HG02870 (cell line): ENCODE results near the gene KIF6.

Experiments used
- ATAC-seq: cut with Tn5 transposase; IDR thresholded peaks from one replicate; pipeline ENCODE4 v1.9.1; 2021; ENCODE audit warnings: mild to moderate bottlenecking, moderate library complexity; ENCODE audit not compliant: unreplicated experiment

Gene KIF6

DNA sequence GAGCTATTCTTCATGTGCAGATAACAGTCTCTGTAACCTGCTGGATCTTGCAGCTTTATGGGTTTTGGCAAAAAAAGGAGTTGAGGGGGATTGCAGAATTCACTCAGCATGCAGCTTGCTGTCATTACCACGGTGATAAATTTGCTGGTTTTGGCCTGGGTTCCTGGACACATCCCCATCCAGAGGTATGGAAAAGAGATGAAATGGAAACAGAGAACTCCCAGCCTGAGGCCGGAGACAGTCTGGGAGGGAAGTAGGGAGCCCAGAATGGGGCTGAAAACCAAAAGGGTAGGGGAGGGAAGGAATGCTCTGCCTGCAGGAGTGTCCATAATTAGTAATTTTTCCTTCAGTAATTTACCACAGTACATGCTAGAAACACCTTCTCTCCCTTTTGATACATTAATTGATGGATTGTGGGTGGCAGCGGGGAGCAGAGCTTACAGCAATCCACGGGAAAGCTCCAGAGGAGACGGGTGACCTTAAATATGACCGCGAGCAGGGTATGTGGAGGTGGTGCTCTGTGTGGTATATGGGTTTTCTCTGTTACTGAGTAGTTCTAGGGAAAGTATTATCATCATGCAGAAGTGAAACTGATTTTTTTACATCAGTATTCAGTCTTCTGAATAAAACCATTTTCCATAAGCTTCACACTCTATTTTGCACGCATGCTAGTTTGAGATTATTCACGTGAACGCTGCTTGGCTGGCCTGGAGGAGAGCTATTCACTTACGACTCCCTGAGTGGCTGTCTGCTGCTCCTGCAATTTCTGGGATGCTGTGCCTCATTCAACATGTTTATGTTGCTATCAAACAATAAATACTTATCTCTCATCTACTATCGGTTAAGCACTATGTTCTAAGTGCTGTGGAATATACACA is 336.4 kb downstream of the KIF6 start:
- no peak for ATAC-seq

- no peak for ATAC-seq
Measured at GRCh38 chr6:39387785-39388184, 337.4 kb downstream of the KIF6 start.

DNA sequence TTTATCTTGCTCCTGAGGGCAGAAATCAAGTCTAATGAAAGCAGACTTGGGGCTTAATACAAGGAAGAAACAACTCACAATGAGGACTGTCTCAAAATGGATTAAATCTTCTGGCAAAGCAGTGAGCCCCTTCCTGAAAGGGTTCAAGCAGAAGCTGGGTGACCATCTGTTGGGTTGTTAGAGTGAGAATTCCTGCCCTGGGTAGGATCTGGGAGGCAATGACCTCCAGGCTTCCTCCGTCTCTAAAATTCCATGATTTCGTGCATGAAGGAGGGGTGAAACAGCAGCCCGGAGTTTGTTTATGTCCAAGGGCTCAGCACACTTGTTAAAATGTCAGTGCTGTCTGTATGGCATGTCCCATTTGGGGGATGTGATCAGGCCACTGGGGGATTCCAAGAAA is 338.7 kb downstream of the KIF6 start:
- ATAC-seq: no peak

GRCh38 chr6:39381550-39382140 is 343.6 kb downstream of the KIF6 start:
- no peak for ATAC-seq

- no peak for ATAC-seq
Measured at GRCh38 chr6:39380837-39381549, 344.2 kb downstream of the KIF6 start.

DNA sequence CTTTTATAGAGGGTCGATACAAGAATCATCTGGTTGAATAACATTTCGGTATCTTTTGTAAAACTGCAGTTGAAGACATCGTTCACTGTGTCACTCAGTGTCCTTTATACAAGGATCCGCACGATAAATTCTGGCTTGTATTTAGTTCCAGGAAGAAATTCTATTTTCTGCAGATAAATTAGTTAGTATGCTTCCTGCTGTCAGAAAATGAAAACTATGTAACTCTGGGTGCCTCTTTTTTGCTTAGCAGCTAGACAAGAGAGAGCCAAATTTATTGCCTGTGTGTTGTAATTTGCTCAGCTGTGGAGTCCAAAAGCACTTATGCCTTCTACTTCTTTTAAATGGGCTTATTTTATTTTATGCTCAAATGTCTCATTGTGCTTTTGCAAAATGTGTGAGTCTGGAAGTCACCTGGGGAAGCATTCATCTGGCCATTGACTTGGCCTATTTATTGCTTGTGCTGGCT is 346.2 kb downstream of the KIF6 start:
- no peak for ATAC-seq

DNA sequence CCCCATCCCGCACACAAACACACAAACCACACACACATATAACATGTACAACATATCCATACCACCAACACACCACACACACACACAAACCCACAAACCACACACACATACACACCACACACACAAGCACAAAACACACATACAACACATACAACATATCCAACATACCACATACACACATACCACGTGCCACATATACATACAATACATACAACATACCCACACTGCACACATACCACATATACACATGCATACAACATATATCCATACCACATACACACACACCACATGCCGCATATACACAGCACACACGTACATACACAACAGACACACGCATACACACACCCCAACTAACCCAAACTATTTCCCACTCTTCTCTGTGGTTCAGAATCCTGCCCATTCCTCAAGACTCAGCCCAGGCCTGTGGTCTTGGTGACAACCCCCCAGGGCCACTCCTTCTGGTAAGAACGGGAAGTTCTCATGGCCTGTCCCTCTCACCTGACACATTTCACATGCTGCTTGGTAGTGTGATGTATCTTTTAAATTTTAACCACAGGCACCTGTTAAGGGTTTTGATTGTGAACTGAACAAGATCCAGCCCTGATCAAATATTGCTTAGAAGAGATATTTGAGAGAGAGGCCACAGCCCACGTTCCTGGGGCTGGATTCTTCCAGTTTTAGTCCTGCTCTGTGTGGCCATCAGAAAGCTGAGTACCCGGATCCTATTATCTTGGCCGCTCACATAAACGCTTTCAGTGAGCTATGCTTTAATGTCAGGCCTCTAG is 346.8 kb downstream of the KIF6 start:
- ATAC-seq: no peak

GRCh38 chr6:39377539-39377950 is 347.7 kb downstream of the KIF6 start:
- no peak for ATAC-seq

DNA sequence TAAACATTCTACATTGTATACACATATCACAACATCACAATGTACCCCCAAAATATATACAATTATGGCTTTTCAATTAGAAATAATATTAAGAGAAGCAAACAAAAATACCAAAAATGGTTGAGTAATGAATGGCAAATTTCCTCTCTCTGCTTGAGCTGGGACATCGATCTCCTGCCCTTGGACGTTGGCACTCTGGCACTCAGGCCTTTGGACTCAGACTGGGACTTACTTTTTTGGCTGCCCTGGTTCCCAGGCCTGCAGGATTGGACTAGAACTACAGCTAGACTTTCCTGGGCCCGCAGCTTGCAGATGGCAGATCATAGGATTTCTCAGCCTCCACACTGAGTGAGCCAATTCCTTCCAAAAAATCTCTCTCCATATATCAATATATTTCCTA is 349.8 kb downstream of the KIF6 start:
- no peak for ATAC-seq

DNA sequence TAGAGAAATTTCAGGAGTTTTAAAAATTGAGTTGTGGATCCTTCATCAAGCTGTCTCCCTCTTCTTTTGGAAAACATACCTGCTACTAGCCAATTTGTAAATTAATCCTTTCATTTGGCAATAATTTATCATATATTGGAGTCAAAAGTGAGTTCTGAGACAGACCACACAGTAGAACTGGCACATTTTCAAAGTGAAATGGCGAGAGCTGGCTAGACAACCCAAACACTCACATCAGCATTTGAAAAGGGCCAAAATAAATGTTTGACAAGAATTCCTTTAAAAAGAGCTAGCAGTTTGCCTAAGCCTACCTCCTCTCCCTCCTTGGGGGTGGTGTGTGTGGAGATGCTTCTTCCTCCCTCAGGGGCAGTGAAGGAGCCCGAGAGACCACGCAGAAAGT is 354.8 kb downstream of the KIF6 start:
- no peak for ATAC-seq

DNA sequence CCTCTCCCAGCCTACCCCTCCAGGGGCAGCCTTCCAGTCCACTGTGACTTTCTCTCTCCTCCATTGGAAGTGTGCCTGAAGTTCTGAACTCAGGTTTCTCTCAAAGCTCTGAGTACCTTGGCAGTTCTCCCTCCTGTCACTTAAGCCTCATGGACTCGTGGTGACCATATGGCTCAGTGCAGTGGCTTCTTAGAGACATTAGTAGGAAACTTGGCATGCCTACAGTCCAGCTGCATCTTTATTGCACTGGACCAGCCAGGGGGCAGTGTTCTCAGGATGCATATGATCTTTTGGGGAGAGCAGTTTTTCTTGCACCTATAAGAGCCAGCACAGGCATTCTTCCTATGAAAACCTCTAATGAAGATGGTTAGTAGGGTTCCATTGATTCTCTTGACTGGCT is 355.2 kb downstream of the KIF6 start:
- ATAC-seq: no peak

DNA sequence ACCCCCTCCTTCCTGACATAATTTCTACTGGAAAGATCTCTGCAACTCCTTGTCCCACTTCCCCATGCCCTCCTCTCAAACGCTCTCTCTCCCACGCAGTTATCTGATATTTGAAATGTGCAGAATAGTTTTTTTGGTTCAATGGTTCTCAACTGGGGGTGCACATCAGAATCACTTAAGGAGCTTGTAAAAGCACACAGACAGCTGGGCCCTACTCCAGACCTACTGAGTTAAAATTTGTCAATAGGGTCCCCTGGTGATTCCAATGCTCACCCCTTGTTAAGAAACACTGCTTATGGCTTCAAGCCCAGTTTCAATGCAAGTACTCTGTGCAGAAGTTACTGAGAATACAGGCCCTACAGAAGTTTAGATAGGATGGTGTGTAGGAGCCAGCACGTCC is 357.5 kb downstream of the KIF6 start:
- no peak for ATAC-seq

DNA sequence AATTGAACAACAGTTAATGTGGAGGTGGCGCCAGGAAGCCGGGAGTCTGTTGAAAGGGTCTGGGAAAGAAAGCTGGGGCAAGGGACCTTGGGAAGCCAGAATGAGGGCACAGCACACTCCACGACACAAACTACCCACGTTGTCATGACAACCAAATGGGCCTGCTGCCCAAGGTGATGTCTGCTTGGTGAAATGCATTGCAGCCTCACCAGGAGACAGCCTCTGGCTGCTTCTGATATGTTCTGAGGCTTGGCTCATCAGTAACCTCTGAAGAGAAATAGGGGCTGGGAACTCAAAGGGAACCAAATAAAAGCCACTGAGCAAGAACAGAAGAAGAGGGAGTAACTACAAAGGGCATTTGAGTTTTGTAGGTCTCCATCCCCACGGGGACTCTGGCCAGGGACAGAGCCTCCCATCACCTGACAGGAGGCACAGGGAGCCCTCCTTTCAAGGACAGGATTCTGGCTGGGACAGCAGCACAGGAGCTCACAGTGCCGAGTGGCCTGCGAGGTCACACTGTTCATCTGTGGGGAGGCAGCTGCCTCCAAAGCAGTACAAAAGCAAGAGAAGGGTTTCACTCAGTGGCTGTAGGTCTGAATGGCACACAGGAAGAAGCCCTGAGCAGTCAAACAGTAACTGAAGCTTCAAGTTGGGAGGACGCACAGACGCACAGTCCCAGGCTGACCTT is 358.1 kb downstream of the KIF6 start:
- no peak for ATAC-seq

DNA sequence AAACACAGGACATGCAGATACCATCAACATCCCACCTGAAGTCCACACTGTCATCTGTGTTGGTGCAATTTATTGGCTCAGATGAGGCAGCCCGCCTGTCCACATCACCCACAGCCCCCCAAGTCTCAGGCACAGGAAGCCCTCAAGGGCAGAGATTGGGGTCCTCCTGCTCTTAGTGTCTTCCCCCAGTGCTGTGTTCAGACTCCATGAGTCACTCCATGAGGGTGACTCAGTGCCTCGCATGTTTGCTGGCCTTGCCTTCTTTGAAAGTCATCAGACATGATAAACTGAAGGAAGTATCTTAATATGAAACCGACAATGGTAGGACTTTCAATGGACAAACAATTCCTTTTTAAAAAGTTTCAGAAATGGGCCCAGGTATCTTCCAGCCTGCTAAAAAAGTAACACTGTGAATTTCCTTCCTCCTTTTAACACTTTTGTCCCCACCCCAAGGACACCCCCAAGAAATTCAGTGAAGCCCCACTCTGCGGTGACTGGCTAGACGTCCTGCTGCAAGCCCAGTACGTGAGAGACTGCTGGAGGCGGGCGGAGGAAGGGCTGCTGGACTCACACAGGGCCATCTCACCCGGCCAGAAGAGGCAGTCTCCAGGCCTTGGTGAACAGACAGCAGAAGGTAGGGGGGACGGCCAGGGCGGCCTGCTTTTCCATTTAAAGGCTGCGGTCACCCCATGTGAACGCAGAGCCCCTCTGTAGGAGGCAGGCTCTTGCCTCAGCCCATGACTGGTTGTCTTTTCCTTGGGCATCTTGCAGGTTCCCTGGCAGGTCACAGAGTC is 359.7 kb downstream of the KIF6 start:
- ATAC-seq: no peak

DNA sequence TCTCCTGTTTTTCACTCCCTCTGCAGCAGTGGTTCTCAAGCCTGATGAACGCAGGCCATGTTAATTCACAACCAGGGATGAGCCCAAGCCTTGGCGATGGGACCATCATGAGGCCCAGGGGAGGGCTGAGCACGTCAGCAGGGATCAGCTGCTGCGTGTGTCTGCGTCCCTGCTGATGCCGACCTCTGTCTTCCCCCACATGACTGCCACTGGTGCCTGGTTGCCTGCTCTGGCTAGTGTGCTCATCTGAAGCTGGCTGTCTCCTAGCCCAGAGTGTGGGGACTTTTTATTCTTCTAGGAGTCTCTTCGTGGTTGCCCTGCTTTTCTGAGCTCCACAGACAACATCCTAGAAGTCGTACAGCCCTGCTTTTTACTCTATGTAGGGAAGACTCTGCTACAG is 361.9 kb downstream of the KIF6 start:
- ATAC-seq: no peak

DNA sequence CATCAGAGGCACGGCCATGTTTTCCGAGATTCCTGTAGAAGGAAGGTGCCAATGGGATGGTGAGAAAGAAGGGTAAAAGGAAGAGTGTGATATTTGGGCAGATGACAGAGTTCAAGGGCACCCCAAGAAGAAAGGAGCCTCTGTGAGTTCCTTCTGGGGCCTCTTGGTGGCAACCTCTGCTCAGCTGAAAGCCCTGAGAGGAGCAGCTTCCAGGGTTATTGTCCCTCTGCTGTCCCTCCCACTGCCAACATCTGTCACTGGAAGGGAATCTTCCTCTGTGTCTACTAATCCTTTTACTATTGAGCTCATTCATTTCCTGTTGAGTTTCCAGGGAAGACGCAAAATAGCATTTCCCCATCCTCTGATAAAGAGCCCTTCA is 362.7 kb downstream of the KIF6 start:
- ATAC-seq: no peak

- no peak for ATAC-seq
Measured at GRCh38 chr6:39361657-39362486, 363.3 kb downstream of the KIF6 start.

GRCh38 chr6:39360378-39360777 is 364.8 kb downstream of the KIF6 start:
- no peak for ATAC-seq
